IMR-90 (cell line): ENCODE data around the gene GSG1. TPM values are rescaled to one million over a fixed set of nuclear protein-coding genes. Genes with fewer than 3 reads are reported as not detected.

Source experiments
- ATAC-seq: fragments of 200-7000 bp; cut with Tn5 transposase; 2 replicates; pipeline ENCODE4 v1.9.1; 2020; ENCODE audit warnings: low read depth, mild to moderate bottlenecking, moderate library complexity
- BruUV-seq: library from RNA; stranded (reverse); fragments of 400-500 nt; replicated peaks from 2 replicates; lab custom pipeline; 2021; lab: Mats Ljungman, UMichigan
- CTCF ChIA-PET: fragments of 300-600 bp; formaldehyde crosslinking; extraction: SDS; loops from one replicate; lab custom pipeline; 2021; ENCODE audit warnings: antibody characterized with exemption; lab: Yijun Ruan, JAX
- POLR2A ChIA-PET: fragments of 300-600 bp; sonication (Branson Sonifier 250); formaldehyde crosslinking; loops from one replicate; lab custom pipeline; 2022; ENCODE audit warnings: antibody characterized with exemption; ENCODE audit not compliant: unreplicated experiment; lab: Charles Lee
- DNase-seq: peaks from one replicate; pipeline ENCODE4 v3.0.0; 2013
- H2AFZ ChIP-seq: replicated peaks from 2 replicates; pipeline ENCODE3; 2013; ENCODE audit warnings: low read length, mild to moderate bottlenecking; ENCODE audit not compliant: poor library complexity
- H2AK5ac ChIP-seq: 2 replicates; pipeline ENCODE4 v1.6.1; 2013; ENCODE audit warnings: low read depth, low read length, inconsistent platforms
- H2AK9ac ChIP-seq: replicated peaks from 2 replicates; pipeline ENCODE3; 2013; ENCODE audit warnings: mild to moderate bottlenecking, low read depth, low read length, moderate library complexity; ENCODE audit not compliant: poor library complexity
- H2BK120ac ChIP-seq: 2 replicates; pipeline ENCODE4 v1.6.1; 2013; ENCODE audit warnings: low read depth, low read length, inconsistent platforms
- H2BK15ac ChIP-seq: 3 replicates; pipeline ENCODE4 v1.6.1; 2013; ENCODE audit warnings: low read depth, low read length, inconsistent platforms
- H2BK20ac ChIP-seq: 2 replicates; pipeline ENCODE4 v1.6.1; 2013; ENCODE audit warnings: low read depth, mild to moderate bottlenecking, inconsistent platforms, low read length, moderate library complexity
- H2BK5ac ChIP-seq: 2 replicates; pipeline ENCODE4 v1.6.1; 2013; ENCODE audit warnings: mild to moderate bottlenecking, low read depth, low read length, inconsistent platforms; ENCODE audit not compliant: poor library complexity, severe bottlenecking
- H3K14ac ChIP-seq: replicated peaks from 2 replicates; pipeline ENCODE4 v1.6.1; 2013; ENCODE audit warnings: low read depth, low read length, inconsistent platforms
- H3K18ac ChIP-seq: 2 replicates; pipeline ENCODE4 v1.6.1; 2013; ENCODE audit warnings: low read depth, low read length, control low read depth
- H3K23ac ChIP-seq: 2 replicates; pipeline ENCODE4 v1.6.1; 2013; ENCODE audit warnings: low read depth, low read length, inconsistent platforms
- H3K27ac ChIP-seq: 2 replicates; pipeline ENCODE4 v1.5.1; 2013; ENCODE audit warnings: mild to moderate bottlenecking, control low read depth, low read length; ENCODE audit not compliant: insufficient read depth
- H3K27me3 ChIP-seq: 2 replicates; pipeline ENCODE4 v1.6.1; 2013; ENCODE audit warnings: low read length; ENCODE audit not compliant: control insufficient read depth, insufficient read depth
- H3K36me3 ChIP-seq: 2 replicates; pipeline ENCODE4 v1.6.1; 2013; ENCODE audit warnings: low read length, mixed read lengths; ENCODE audit not compliant: control insufficient read depth, insufficient read depth
- H3K4ac ChIP-seq: 2 replicates; pipeline ENCODE4 v1.6.1; 2013; ENCODE audit warnings: low read depth, low read length, inconsistent platforms
- H3K4me1 ChIP-seq: 2 replicates; pipeline ENCODE4 v1.6.1; 2013; ENCODE audit warnings: low read length, mixed read lengths; ENCODE audit not compliant: control insufficient read depth, insufficient read depth
- H3K4me2 ChIP-seq: 2 replicates; pipeline ENCODE4 v1.6.1; 2013; ENCODE audit warnings: low read depth, mild to moderate bottlenecking, control low read depth, low read length, moderate library complexity
- H3K4me3 ChIP-seq: 2 replicates; pipeline ENCODE4 v1.5.1; 2013; ENCODE audit warnings: low read depth, mild to moderate bottlenecking, control low read depth, low read length, moderate library complexity; ENCODE audit not compliant: insufficient read depth
- H3K56ac ChIP-seq: 2 replicates; pipeline ENCODE4 v1.6.1; 2013; ENCODE audit warnings: low read length, inconsistent platforms; ENCODE audit not compliant: insufficient read depth; ENCODE audit errors: extremely low read depth
- H3K79me1 ChIP-seq, 2 experiments: 2 replicates each; pipeline ENCODE4 v1.6.1; 2013; ENCODE audit warnings: low read length in 2 of 2, inconsistent platforms in 1 of 2, low read depth in 1 of 2
- H3K9ac ChIP-seq: 2 replicates; pipeline ENCODE4 v1.6.1; 2013; ENCODE audit warnings: low read depth, low read length, control low read depth
- H3K9me1 ChIP-seq: 2 replicates; pipeline ENCODE4 v1.6.1; 2013; ENCODE audit warnings: low read length, inconsistent platforms; ENCODE audit not compliant: insufficient read depth
- H3K9me3 ChIP-seq: 2 replicates; pipeline ENCODE4 v1.6.1; 2013; ENCODE audit warnings: low read length; ENCODE audit not compliant: control insufficient read depth, insufficient read depth
- H4K20me1 ChIP-seq: 2 replicates; pipeline ENCODE4 v1.6.1; 2013; ENCODE audit warnings: low read length, inconsistent platforms; ENCODE audit not compliant: insufficient read depth
- H4K5ac ChIP-seq: 2 replicates; pipeline ENCODE4 v1.6.1; 2013; ENCODE audit warnings: mild to moderate bottlenecking, low read depth, low read length, control low read depth
- H4K8ac ChIP-seq, 2 experiments: 2 replicates each; pipeline ENCODE4 v1.6.1; 2013; ENCODE audit warnings: low read depth in 2 of 2, low read length in 2 of 2, control low read depth in 1 of 2, inconsistent platforms in 1 of 2
- H4K91ac ChIP-seq: 2 replicates; pipeline ENCODE4 v1.6.1; 2013; ENCODE audit warnings: low read depth, low read length, inconsistent platforms; ENCODE audit not compliant: insufficient read depth
- BHLHE40 ChIP-seq: fragments of 150-350 bp; IDR thresholded peaks from 2 replicates; pipeline ENCODE4 v1.6.1; 2016; ENCODE audit warnings: mild to moderate bottlenecking, low read depth, low read length
- CEBPB ChIP-seq: IDR thresholded peaks from 2 replicates; pipeline ENCODE4 v1.6.1; 2012; ENCODE audit warnings: low read depth, low read length, improper control_type of control experiment
- FOS ChIP-seq: fragments of 150-350 bp; IDR thresholded peaks from 2 replicates; pipeline ENCODE4 v1.6.1; 2016; ENCODE audit warnings: low read depth, low read length
- WGBS, 2 experiments: methylation state at CpG; one replicate each; pipeline versions ENCODE4 v1.1.5 to v1.1.7; 2013; ENCODE audit warnings: missing lambda C conversion rate in 2 of 2; ENCODE audit not compliant: insufficient read length in 1 of 2; ENCODE audit errors: extremely low coverage in 2 of 2; 5-methylcytosine and 5-hydroxymethylcytosine counted together
- dilution Hi-C: fragments of 300-500 bp; cut with HindIII; formaldehyde crosslinking; loops from one replicate; pipeline ENCODE4 v1.14.3; 2018; ENCODE audit warnings: low sequenced_read_pairs; ENCODE audit not compliant: unreplicated experiment
- in situ Hi-C: fragments of 300-500 bp; cut with MboI; formaldehyde crosslinking; loops from 3 replicates; pipeline ENCODE4 v1.14.3; 2019; ENCODE audit warnings: low sequenced_read_pairs, inconsistent platforms, mixed read lengths
- intact Hi-C: fragments of 100-400 bp; cut with micrococcal nuclease; formaldehyde crosslinking; loops from 2 replicates; pipeline ENCODE4 v1.10.0; 2022
- polyA plus RNA-seq, 3 experiments: library from polyadenylated mRNA; depleted of rRNA; stranded (reverse); fragments of >200 nt; gene quantifications; 2 replicates each; pipeline ENCODE4 v1.2.3, GENCODE V29; 2012; ENCODE audit warnings: low replicate concordance in 1 of 3
- total RNA-seq: library from RNA; depleted of rRNA; stranded (reverse); fragments of >200 nt; gene quantifications from 2 replicates; pipeline ENCODE4 v1.2.3, GENCODE V29; 2012

Gene GSG1
- total and polyA plus RNA-seq, 2 of the 4 experiments (the other 2 are of a cell fraction), result 1.8 to 2.9 TPM

DNA sequence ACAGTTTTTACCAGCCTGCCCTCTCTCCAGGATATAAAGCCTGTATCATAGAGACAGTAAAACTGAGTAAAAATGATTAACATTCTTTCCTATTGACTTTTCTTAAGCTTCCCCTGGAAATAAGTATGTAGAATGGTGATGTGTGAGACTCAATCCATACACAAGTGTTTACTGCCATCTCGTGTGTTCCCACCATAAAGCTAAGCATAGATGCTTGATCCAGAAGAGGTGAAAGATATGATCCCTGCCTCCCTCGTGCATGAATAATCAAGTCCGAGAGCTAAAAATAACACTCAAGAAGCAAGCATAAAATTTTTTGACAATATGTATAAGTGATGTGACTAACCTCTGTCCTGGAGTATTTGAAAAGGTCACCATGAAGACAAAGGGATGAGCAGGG lies 16.9 kb upstream of the GSG1 start:
- Histone ChIP-seq H3K56ac (no peak overlapping the region), H4K91ac (no peak overlapping the region), H3K36me3 (no peaks in the 10 kb centered on the region), H3K4me2 (no peak overlapping the region), H2AK9ac (no peak overlapping the region), H3K27ac (no peak overlapping the region), H2BK20ac (no peak overlapping the region), H3K9ac (no peak overlapping the region), H3K14ac (no peak overlapping the region), H3K4me1 (peaks cover 8% of the 10 kb centered on the region), H3K79me1 (no peaks in the 10 kb centered on the region), H3K27me3 (no peaks in the 10 kb centered on the region), H2BK15ac (no peak overlapping the region), H2BK120ac (no peak overlapping the region), H2BK5ac (no peak overlapping the region), H3K9me3 (no peaks in the 10 kb centered on the region), H3K4me3 (no peak overlapping the region), H2AK5ac (no peak overlapping the region), H4K5ac (no peak overlapping the region), H4K8ac (no peak overlapping the region), H3K4ac (no peak overlapping the region), H3K23ac (no peak overlapping the region), H2AFZ (no peak overlapping the region), H3K9me1 (peaks cover 11% of the 10 kb centered on the region), H4K20me1 (no peaks in the 10 kb centered on the region), H3K18ac (no peak overlapping the region)
- TF ChIP-seq CEBPB (no peak), FOS (no peak), BHLHE40 (no peak)
- DNase-seq (no peak), ATAC-seq (no peak)
- BruUV-seq, result no TSS peak
- POLR2A ChIA-PET, result no interaction called here
- dilution Hi-C loops (no loop called here), intact Hi-C loops (no loop called here), in situ Hi-C loops (no loop called here)
- WGBS, 2 experiments, result no CpG with 5 or more reads among the region's 3 CpGs
- CTCF ChIA-PET, result no interaction called here
